Gastroesophageal sphincter (tissue), 4 donors: Measurements from ENCODE around the gene SLC22A7. TPM values are rescaled to one million over a fixed set of nuclear protein-coding genes. Genes with fewer than 3 reads are reported as not detected.

Experiments
- ATAC-seq: fragments of 150-250 bp; one replicate; pipeline ENCODE4 v1.9.1; 2016; ENCODE audit warnings: mild to moderate bottlenecking, moderate library complexity
- H3K27ac ChIP-seq, 4 donors: fragments of 200-600 bp; sonication (generic) in 3 of 4; 1 replicate in 3 of 4; 2 replicates in 1 of 4; pipeline ENCODE4 v1.5.1; 2016 to 2019
- H3K27me3 ChIP-seq: fragments of 200-600 bp; sonication (generic); one replicate; pipeline ENCODE4 v1.5.1; 2019
- H3K36me3 ChIP-seq, 2 donors: fragments of 200-600 bp; sonication (generic); one replicate each; pipeline ENCODE4 v1.5.1; 2019; ENCODE audit warnings: control low read depth in 1 of 2
- H3K4me1 ChIP-seq, 3 donors: fragments of 200-600 bp; sonication (generic); 1 replicate in 2 of 3; 2 replicates in 1 of 3; pipeline ENCODE4 v1.5.1; 2016 to 2019; ENCODE audit warnings: control low read depth in 2 of 3
- H3K4me3 ChIP-seq, 2 donors: fragments of 200-600 bp; sonication (generic); one replicate each; pipeline ENCODE4 v1.5.1; 2019; ENCODE audit warnings: mild to moderate bottlenecking in 1 of 2, moderate library complexity in 1 of 2
- H3K9me3 ChIP-seq, 3 donors: fragments of 200-600 bp; sonication (generic); one replicate each; pipeline ENCODE4 v1.5.1; 2017 to 2019; ENCODE audit warnings: control low read depth in 2 of 3
- CTCF ChIP-seq, 4 experiments: fragments of 200-600 bp in 2 of 4; fragments of 450-650 bp in 2 of 4; sonication (generic) in 1 of 4; IDR thresholded peaks; one replicate each; pipeline ENCODE4 v1.5.1; 2017 to 2019; ENCODE audit warnings: antibody characterized with exemption in 4 of 4, mild to moderate bottlenecking in 2 of 4, moderate library complexity in 2 of 4
- EP300 ChIP-seq: sonication (generic); formaldehyde crosslinking; IDR thresholded peaks from one replicate; pipeline ENCODE4 v1.6.1; 2017; ENCODE audit warnings: antibody characterized with exemption, mild to moderate bottlenecking
- POLR2A ChIP-seq, 2 donors: fragments of 450-650 bp; IDR thresholded peaks; one replicate each; pipeline ENCODE4 v1.6.1; 2017; ENCODE audit warnings: antibody characterized with exemption in 2 of 2, mild to moderate bottlenecking in 2 of 2, moderate library complexity in 1 of 2
- POLR2AphosphoS5 ChIP-seq: sonication (generic); formaldehyde crosslinking; IDR thresholded peaks from one replicate; pipeline ENCODE4 v1.6.1; 2017; ENCODE audit warnings: antibody characterized with exemption
- WGBS, 2 donors: methylation state at CpG; one replicate each; pipeline ENCODE4 v1.1.5; 2018; ENCODE audit warnings: low coverage in 1 of 2; 5-methylcytosine and 5-hydroxymethylcytosine counted together
- total RNA-seq, 4 donors: library from RNA; depleted of rRNA; stranded (reverse); fragments of >200 nt; gene quantifications; one replicate each; pipeline ENCODE4 v1.1.0, GENCODE V29; 2016

Gene SLC22A7
- total RNA-seq, 4 donors from 2014 or later: not detected

- no peaks in the 10 kb centered on the region for H3K9me3 ChIP-seq
- H3K27me3 ChIP-seq: peaks cover 12% of the 10 kb centered on the region
- H3K4me3 ChIP-seq: no peak overlapping the region
- H3K27ac ChIP-seq: no peak overlapping the region
- TF ChIP-seq CTCF (IDR thresholded peaks at IDR 0.05): no peak
- TF ChIP-seq POLR2AphosphoS5: no peak
- no peak for TF ChIP-seq POLR2A (IDR thresholded peaks at IDR 0.05)
- TF ChIP-seq EP300: no peak
- ATAC-seq: no peak
- 93 to 97% methylated on average over 3 of the region's 3 CpGs for WGBS, 2 donors
- no peaks in the 10 kb centered on the region for H3K36me3 ChIP-seq
- no peaks in the 10 kb centered on the region for H3K4me1 ChIP-seq
Measured at GRCh38 chr6:43293698-43294097, 4.4 kb upstream of the SLC22A7 start.

- 83 to 94% methylated on average over 3 of the region's 3 CpGs for WGBS, 2 donors
- no peaks in the 10 kb centered on the region for H3K9me3 ChIP-seq
- H3K4me1 ChIP-seq: no peaks in the 10 kb centered on the region
- no peaks in the 10 kb centered on the region for H3K36me3 ChIP-seq
- peaks cover 20% of the 10 kb centered on the region for H3K27me3 ChIP-seq
- TF ChIP-seq EP300 (no peak), POLR2AphosphoS5 (no peak), POLR2A (IDR thresholded peaks at IDR 0.05) (no peak), CTCF (IDR thresholded peaks at IDR 0.05) (no peak)
- H3K27ac ChIP-seq: no peak overlapping the region
- H3K4me3 ChIP-seq: no peak overlapping the region
- no peak for ATAC-seq
Measured at GRCh38 chr6:43294536-43294935, 3.5 kb upstream of the SLC22A7 start.

GRCh38 chr6:43295456-43295855 lies 2.6 kb upstream of the SLC22A7 start:
- WGBS, 2 donors: 94 to 95% methylated on average over 3 of the region's 3 CpGs
- Histone ChIP-seq H3K27me3 (peaks cover 30% of the 10 kb centered on the region), H3K4me3 (no peak overlapping the region), H3K27ac (no peak overlapping the region), H3K4me1 (no peaks in the 10 kb centered on the region), H3K36me3 (no peaks in the 10 kb centered on the region), H3K9me3 (no peaks in the 10 kb centered on the region)
- TF ChIP-seq POLR2A (IDR thresholded peaks at IDR 0.05) (no peak), EP300 (no peak), CTCF (IDR thresholded peaks at IDR 0.05) (no peak), POLR2AphosphoS5 (no peak)
- ATAC-seq: no peak

- Histone ChIP-seq H3K9me3 (no peaks in the 10 kb centered on the region), H3K36me3 (no peaks in the 10 kb centered on the region), H3K27me3 (peaks cover 40% of the 10 kb centered on the region), H3K27ac (no peak overlapping the region), H3K4me3 (no peak overlapping the region), H3K4me1 (no peaks in the 10 kb centered on the region)
- no peak for ATAC-seq
- WGBS, 2 donors: 90 to 100% methylated on average over 1 to 5 of the region's 5 CpGs
- TF ChIP-seq EP300 (no peak), POLR2AphosphoS5 (no peak), CTCF (IDR thresholded peaks at IDR 0.05) (no peak), POLR2A (IDR thresholded peaks at IDR 0.05) (no peak)
Measured at GRCh38 chr6:43296780-43297497, 1.1 kb upstream of the SLC22A7 start.
